Small intestine (tissue), 16 donors: Measurements from ENCODE around the gene NARS2. TPM values are rescaled to one million over a fixed set of nuclear protein-coding genes. Genes with fewer than 3 reads are reported as not detected.
"Not testable (repeated sequence)": the region's sequence is repeated elsewhere in the genome, so short reads cannot be mapped to it uniquely, and the experiment has no call there.

Experiments used
- DNase-seq, 2 donors: peaks; one replicate each; pipeline versions ENCODE4 v3.0.0 to v3.0.0-alpha.2; 2013
- FAIRE-seq: peaks from 2 replicates; lab custom pipeline; 2012; peaks lifted over from hg19 to GRCh38; lab: Jason Lieb, UNC
- H3K27ac ChIP-seq, 3 donors: one replicate each; pipeline ENCODE4 v1.5.1; 2013; ENCODE audit warnings: low read length in 2 of 3, mild to moderate bottlenecking in 2 of 3, control low read depth in 1 of 3, inconsistent platforms in 1 of 3, low read depth in 1 of 3, moderate library complexity in 1 of 3
- H3K27me3 ChIP-seq, 3 donors: one replicate each; pipeline ENCODE4 v1.6.1; 2013; ENCODE audit warnings: low read length in 3 of 3, inconsistent platforms in 1 of 3; ENCODE audit not compliant: control insufficient read depth in 3 of 3, insufficient read depth in 3 of 3
- H3K36me3 ChIP-seq, 3 donors: one replicate each; pipeline ENCODE4 v1.6.1; 2013; ENCODE audit warnings: low read length in 3 of 3, inconsistent platforms in 1 of 3, low read depth in 1 of 3, mild to moderate bottlenecking in 1 of 3, moderate library complexity in 1 of 3; ENCODE audit not compliant: control insufficient read depth in 3 of 3, insufficient read depth in 2 of 3
- H3K4me1 ChIP-seq, 3 donors: one replicate each; pipeline ENCODE4 v1.6.1; 2013; ENCODE audit warnings: low read length in 2 of 3, inconsistent platforms in 1 of 3, low read depth in 1 of 3, mild to moderate bottlenecking in 1 of 3, moderate library complexity in 1 of 3; ENCODE audit not compliant: control insufficient read depth in 3 of 3, insufficient read depth in 2 of 3
- H3K4me3 ChIP-seq, 3 donors: one replicate each; pipeline ENCODE4 v1.5.1; 2013; ENCODE audit warnings: low read length in 3 of 3, control low read depth in 1 of 3, inconsistent platforms in 1 of 3, low read depth in 1 of 3, mild to moderate bottlenecking in 1 of 3, moderate library complexity in 1 of 3
- H3K9me3 ChIP-seq, 2 donors: one replicate each; pipeline ENCODE4 v1.6.1; 2013; ENCODE audit warnings: low read depth in 1 of 2, low read length in 1 of 2; ENCODE audit not compliant: control insufficient read depth in 2 of 2, insufficient read depth in 1 of 2
- WGBS, 3 donors: extraction: QIAGEN DNeasy Blood & Tissue Kit; methylation state at CpG; one replicate each; pipeline ENCODE4 v1.1.7; 2013; 5-methylcytosine and 5-hydroxymethylcytosine counted together
- long read RNA-seq, 10 donors: transcript quantifications; one replicate each; lab custom pipeline, GENCODE V29; 2026
- polyA plus RNA-seq, 4 donors: library from polyadenylated mRNA; stranded (reverse) in 3 of 4; unstranded in 1 of 4; fragments of 200-250 nt in 3 of 4; fragments of 120-200 nt in 1 of 4; gene quantifications; one replicate each; pipeline versions ENCODE4 v1.2.1 to v1.2.3, GENCODE V29; 2013
- donor health status: healthy with polysubstance abuse.
- donor health status: control.
- donor health status: control.
- donor health status: Bipolar disorder and iron deficiency.
- donor health status: healthy.

The NARS2 gene
- 10 to 100 TPM in 2 of 4 donors, 1 to 10 TPM in 2; 8.1 to 21.8 (median 12.4) TPM for polyA plus RNA-seq
- long read RNA-seq, donor 1, transcript NARS2-201 (14 exons, 2,519 nt): major isoform, 5 of 5 reads
- long read RNA-seq, donor 1, partial matches to known transcripts: 0 of 5 reads
- long read RNA-seq, donor 1, other reads (novel, unspliced or antisense): 0 of 5 reads
- long read RNA-seq, donor 2: 0 reads
- long read RNA-seq, donor 3, partial matches to known transcripts: 0 of 2 reads
- long read RNA-seq, donor 3, other reads (novel, unspliced or antisense): 0 of 2 reads
- long read RNA-seq, donor 4: 0 reads
- long read RNA-seq, donor 5: 0 reads
- long read RNA-seq, donor 6, partial matches to known transcripts: 0 of 1 reads
- long read RNA-seq, donor 6, other reads (novel, unspliced or antisense): 0 of 1 reads
- long read RNA-seq, donor 7: 0 reads
- long read RNA-seq, donor 8: 0 reads
- long read RNA-seq, donor 9: 0 reads
- long read RNA-seq, donor 10, partial matches to known transcripts: 0 of 4 reads
- long read RNA-seq, donor 10, other reads (novel, unspliced or antisense): 0 of 4 reads

GRCh38 chr11:78574386-78575381 lies at the start of gene NARS2:
TSS of gene NARS2 (minus strand) at chr11:78574864. CDS start at chr11:78574488, 376 bp downstream.
- peaks cover 0 to 10% (median 5%) of the 10 kb centered on the region in 3 donors for H3K4me1 ChIP-seq
- FAIRE-seq: no peak
- 0 to 1% (median 0%) methylated on average over 60 of the region's 60 CpGs for WGBS, 3 donors

GRCh38 chr11:78622666-78623065 lies 48.0 kb upstream of the NARS2 start:
- FAIRE-seq: no peak
- WGBS, 3 donors: 70 to 76% (median 73%) methylated on average over 5 of the region's 5 CpGs

More at GRCh38 chr11:78574386-78575381, at the start of gene NARS2:
- peak within 1 kb of the TSS; percentile 71 to 81 (median 72) for H3K4me3 ChIP-seq
- H3K9me3 ChIP-seq: no peaks in the 10 kb centered on the region
- peaks cover 0 to 8% (median 0%) of the 10 kb centered on the region in 3 donors for H3K36me3 ChIP-seq
- H3K27me3 ChIP-seq: no peaks in the 10 kb centered on the region
- DNase-seq: peak; percentile 99
- peak within 1 kb of the TSS; percentile 74 to 92 (median 89) for H3K27ac ChIP-seq

GRCh38 chr11:78620159-78620558 lies 45.5 kb upstream of the NARS2 start:
- no peak for DNase-seq
- Histone ChIP-seq H3K27ac (no peak overlapping the region), H3K36me3 (no peaks in the 10 kb centered on the region), H3K9me3 (peaks cover 0 to 21% of the 10 kb centered on the region in 2 donors), H3K4me1 (no peaks in the 10 kb centered on the region), H3K27me3 (peaks cover 0 to 2% (median 0%) of the 10 kb centered on the region in 3 donors), H3K4me3 (no peak overlapping the region)
- WGBS, 3 donors: 62 to 79% (median 78%) methylated on average over 2 of the region's 2 CpGs
- FAIRE-seq: no peak

More at GRCh38 chr11:78622666-78623065, 48.0 kb upstream of the NARS2 start:
- H3K36me3 ChIP-seq: no peaks in the 10 kb centered on the region
- no peak for DNase-seq
- peaks cover 0 to 23% of the 10 kb centered on the region in 2 donors for H3K9me3 ChIP-seq
- no peak overlapping the region for H3K4me3 ChIP-seq
- H3K27ac ChIP-seq: no peak overlapping the region
- H3K27me3 ChIP-seq: peaks cover 0 to 2% (median 0%) of the 10 kb centered on the region in 3 donors
- no peaks in the 10 kb centered on the region for H3K4me1 ChIP-seq

- Histone ChIP-seq H3K4me3 (no peak overlapping the region), H3K27me3 (peaks cover 0 to 2% (median 0%) of the 10 kb centered on the region in 3 donors), H3K4me1 (no peaks in the 10 kb centered on the region), H3K9me3 (peaks cover 0 to 18% of the 10 kb centered on the region in 2 donors), H3K36me3 (no peaks in the 10 kb centered on the region), H3K27ac (no peak overlapping the region)
- no peak for FAIRE-seq
- 77 to 88% (median 87%) methylated on average over 1 of the region's 1 CpG for WGBS, 3 donors
- DNase-seq: no peak
Observed at GRCh38 chr11:78615724-78616123, 41.1 kb upstream of the NARS2 start.

GRCh38 chr11:78613378-78613813 lies 38.7 kb upstream of the NARS2 start:
- no peak for FAIRE-seq
- no peaks in the 10 kb centered on the region for H3K36me3 ChIP-seq
- no peak overlapping the region for H3K4me3 ChIP-seq
- DNase-seq: peak in 1 of 2 donors; percentile 44
- no peaks in the 10 kb centered on the region for H3K9me3 ChIP-seq
- H3K27me3 ChIP-seq: peaks cover 0 to 2% (median 0%) of the 10 kb centered on the region in 3 donors
- WGBS, 3 donors: 38 to 64% (median 47%) methylated on average over 5 of the region's 5 CpGs
- no peaks in the 10 kb centered on the region for H3K4me1 ChIP-seq
- no peak overlapping the region for H3K27ac ChIP-seq

- Histone ChIP-seq H3K27ac (no peak overlapping the region), H3K36me3 (no peaks in the 10 kb centered on the region), H3K4me1 (no peaks in the 10 kb centered on the region), H3K27me3 (peaks cover 0 to 2% (median 0%) of the 10 kb centered on the region in 3 donors), H3K9me3 (no peaks in the 10 kb centered on the region), H3K4me3 (no peak overlapping the region)
- FAIRE-seq (no peak), DNase-seq (no peak)
- WGBS, 3 donors: 55 to 64% (median 56%) methylated on average over 4 of the region's 4 CpGs
Observed at GRCh38 chr11:78612721-78613377, 38.2 kb upstream of the NARS2 start.

GRCh38 chr11:78609321-78609720 lies 34.7 kb upstream of the NARS2 start:
- not testable (repeated sequence) for DNase-seq, H3K4me1 ChIP-seq, H3K27me3 ChIP-seq, FAIRE-seq, H3K36me3 ChIP-seq, H3K4me3 ChIP-seq, H3K9me3 ChIP-seq, H3K27ac ChIP-seq
- 86 to 94% (median 89%) methylated on average over 5 of the region's 5 CpGs for WGBS, 3 donors
